ENCODE measurements around the gene KTN1.

KTN1 gene

GRCh38 chr14:55661029-55661428, 81.0 kb downstream of the KTN1 start:
- no peak for TF ChIP-seq CTCF (IDR thresholded peaks at IDR 0.05; ENCODE audit: control insufficient read depth, extremely low read depth, insufficient read depth)
- DNase-seq (ENCODE audit: low read depth) = no peak
- no peak overlapping the region for H3K4me3 ChIP-seq (ENCODE audit: low read depth, low read length)

- H3K4me3 ChIP-seq (ENCODE audit: low read depth, low read length) = no peak overlapping the region
- TF ChIP-seq CTCF (IDR thresholded peaks at IDR 0.05; ENCODE audit: control insufficient read depth, extremely low read depth, insufficient read depth) = no peak
- no peak for DNase-seq (ENCODE audit: low read depth)
These were observed 82.7 kb downstream of the KTN1 start for GRCh38 chr14:55662752-55663151.

- no peak overlapping the region for H3K4me3 ChIP-seq (ENCODE audit: low read depth, low read length)
- TF ChIP-seq CTCF (IDR thresholded peaks at IDR 0.05; ENCODE audit: control insufficient read depth, extremely low read depth, insufficient read depth) = no peak
- DNase-seq (ENCODE audit: low read depth) = no peak
These were observed 85.2 kb downstream of the KTN1 start for GRCh38 chr14:55665067-55665675.

- no peak overlapping the region for H3K4me3 ChIP-seq (ENCODE audit: low read depth, low read length)
- DNase-seq (ENCODE audit: low read depth) = no peak
- no peak for TF ChIP-seq CTCF (IDR thresholded peaks at IDR 0.05; ENCODE audit: control insufficient read depth, extremely low read depth, insufficient read depth)
These were observed 87.8 kb downstream of the KTN1 start for GRCh38 chr14:55667801-55668200.

GRCh38 chr14:55671641-55672040, 91.6 kb downstream of the KTN1 start:
- no peak for TF ChIP-seq CTCF (IDR thresholded peaks at IDR 0.05; ENCODE audit: control insufficient read depth, extremely low read depth, insufficient read depth)
- H3K4me3 ChIP-seq (ENCODE audit: low read depth, low read length) = no peak overlapping the region
- DNase-seq (ENCODE audit: low read depth) = no peak

- DNase-seq (ENCODE audit: low read depth) = no peak
- no peak overlapping the region for H3K4me3 ChIP-seq (ENCODE audit: low read depth, low read length)
- TF ChIP-seq CTCF (IDR thresholded peaks at IDR 0.05; ENCODE audit: control insufficient read depth, extremely low read depth, insufficient read depth) = no peak
These were observed 93.0 kb downstream of the KTN1 start for GRCh38 chr14:55673048-55673447.

GRCh38 chr14:55681096-55681495, 101.1 kb downstream of the KTN1 start:
- TF ChIP-seq CTCF (IDR thresholded peaks at IDR 0.05; ENCODE audit: control insufficient read depth, extremely low read depth, insufficient read depth) = no peak
- no peak for DNase-seq (ENCODE audit: low read depth)

More at GRCh38 chr14:55681096-55681495, 101.1 kb downstream of the KTN1 start:
- no peak overlapping the region for H3K4me3 ChIP-seq (ENCODE audit: low read depth, low read length)

All from LNCaP clone FGC (cell line).